ENCODE measurements around the gene TMEM94. TPM values are rescaled to one million over a fixed set of nuclear protein-coding genes. Genes with fewer than 3 reads are reported as not detected.

Gene TMEM94
- total and polyA plus RNA-seq, 9 of the 15 experiments (the other 6 are each of a cell fraction or from before 2014, with no cell fraction given), result 0.35 to 48.1 (median 14.4) TPM

GRCh38 chr17:75457047-75457654, 716 bp downstream of the TMEM94 start (continued):
- TF ChIP-seq RB1 (IDR thresholded peaks at IDR 0.05; ENCODE audit: low read depth) (0 out of 2 replicates have a peak, but pooled peaks have one; percentile 8), PRDM10 (IDR thresholded peaks at IDR 0.05; ENCODE audit: partially characterized antibody) (peak; percentile 23), HDAC6 (IDR thresholded peaks at IDR 0.05; ENCODE audit: low read depth, low read length) (no peak), SREBF1 (IDR thresholded peaks at IDR 0.05; ENCODE audit: borderline replicate concordance, low read depth, low read length) (no peak), ZNF23 (CRISPR knock-in tag; IDR thresholded peaks at IDR 0.05) (no peak), HINFP (tag; conservative IDR thresholded peaks at IDR 0.05; ENCODE audit: low read depth) (no peak), DMBX1 (CRISPR knock-in tag; IDR thresholded peaks at IDR 0.05; ENCODE audit: borderline replicate concordance) (no peak), POLR2A (conservative IDR thresholded peaks at IDR 0.05) (no peak), CSDE1 (IDR thresholded peaks at IDR 0.05) (no peak), MAFK (IDR thresholded peaks at IDR 0.05; ENCODE audit: low read length) (no peak), ARID2 (IDR thresholded peaks at IDR 0.05) (no peak), LEF1 (IDR thresholded peaks at IDR 0.05) (no peak), YY1 (IDR thresholded peaks at IDR 0.05; ENCODE audit: borderline replicate concordance in 1 of 3, control insufficient read depth in 1 of 3, extremely low read depth in 1 of 3, insufficient read depth in 3 of 3, insufficient read length in 1 of 3, insufficient replicate concordance in 2 of 3, low read depth in 1 of 3, low read length in 2 of 3) (peak in 1 of 3 experiments; percentile 25), ETS1 (conservative IDR thresholded peaks at IDR 0.05; ENCODE audit: control insufficient read depth, low read depth, low read length) (0 out of 2 replicates have a peak, but pooled peaks have one; percentile 26), TOE1 (IDR thresholded peaks at IDR 0.05; ENCODE audit: borderline replicate concordance) (peak; percentile 70), TOE1 (CRISPR knock-in tag; IDR thresholded peaks at IDR 0.05; ENCODE audit: borderline replicate concordance, low read depth) (no peak), FOXK1 (CRISPR knock-in tag; IDR thresholded peaks at IDR 0.05; ENCODE audit: borderline replicate concordance) (0 out of 2 replicates have a peak, but pooled peaks have one; percentile 2), RBFOX2 (IDR thresholded peaks at IDR 0.05; ENCODE audit: low read depth, low read length) (peak; percentile 27; the same call in 1 of the 2 replicates), KDM1A (IDR thresholded peaks at IDR 0.05) (no peak), SETDB1 (IDR thresholded peaks at IDR 0.05; ENCODE audit: low read length) (no peak), BRCA1 (IDR thresholded peaks at IDR 0.05) (no peak), BRCA1 (CRISPR knock-in tag; IDR thresholded peaks at IDR 0.05) (no peak)
